ENCODE measurements around the gene UTP14A.

The UTP14A gene

GRCh38 chrX:129945131-129945530 is 39.2 kb downstream of the UTP14A start:
- no peak for DNase-seq (ENCODE audit: low spot score)

- DNase-seq (ENCODE audit: low spot score) = no peak
Measured at GRCh38 chrX:129953334-129953648, 47.3 kb downstream of the UTP14A start.

- no peak for DNase-seq (ENCODE audit: low spot score)
Measured at GRCh38 chrX:129953881-129954280, 47.9 kb downstream of the UTP14A start.

GRCh38 chrX:129954804-129955203 is 48.8 kb downstream of the UTP14A start:
- no peak for DNase-seq (ENCODE audit: low spot score)

- no peak for DNase-seq (ENCODE audit: low spot score)
Measured at GRCh38 chrX:129955682-129956081, 49.7 kb downstream of the UTP14A start.

GRCh38 chrX:129956145-129956544 is 50.2 kb downstream of the UTP14A start:
- DNase-seq (ENCODE audit: low spot score) = no peak

GRCh38 chrX:129956765-129957164 is 50.8 kb downstream of the UTP14A start:
- DNase-seq (ENCODE audit: low spot score) = no peak

GRCh38 chrX:129957241-129958082 is 51.5 kb downstream of the UTP14A start:
- DNase-seq (ENCODE audit: low spot score) = peak; percentile 68

GRCh38 chrX:129958083-129958465 is 52.1 kb downstream of the UTP14A start:
- DNase-seq (ENCODE audit: low spot score) = no peak

- no peak for DNase-seq (ENCODE audit: low spot score)
Measured at GRCh38 chrX:129958814-129959492, 53.0 kb downstream of the UTP14A start.

GRCh38 chrX:129959493-129959832 is 53.5 kb downstream of the UTP14A start:
- DNase-seq (ENCODE audit: low spot score) = no peak

GRCh38 chrX:129961180-129962083 is 55.5 kb downstream of the UTP14A start:
- peak; percentile 73 for DNase-seq (ENCODE audit: low spot score)

GRCh38 chrX:129963729-129964128 is 57.8 kb downstream of the UTP14A start:
- no peak for DNase-seq (ENCODE audit: low spot score)

- DNase-seq (ENCODE audit: low spot score) = no peak
Measured at GRCh38 chrX:129965166-129965565, 59.2 kb downstream of the UTP14A start.

GRCh38 chrX:129968968-129969367 is 63.0 kb downstream of the UTP14A start:
- DNase-seq (ENCODE audit: low spot score) = no peak

- no peak for DNase-seq (ENCODE audit: low spot score)
Measured at GRCh38 chrX:129976441-129976840, 70.5 kb downstream of the UTP14A start.

Measured in HuH-7.5 (cell line).